ENCODE results near the gene DCAF8.

DNA sequence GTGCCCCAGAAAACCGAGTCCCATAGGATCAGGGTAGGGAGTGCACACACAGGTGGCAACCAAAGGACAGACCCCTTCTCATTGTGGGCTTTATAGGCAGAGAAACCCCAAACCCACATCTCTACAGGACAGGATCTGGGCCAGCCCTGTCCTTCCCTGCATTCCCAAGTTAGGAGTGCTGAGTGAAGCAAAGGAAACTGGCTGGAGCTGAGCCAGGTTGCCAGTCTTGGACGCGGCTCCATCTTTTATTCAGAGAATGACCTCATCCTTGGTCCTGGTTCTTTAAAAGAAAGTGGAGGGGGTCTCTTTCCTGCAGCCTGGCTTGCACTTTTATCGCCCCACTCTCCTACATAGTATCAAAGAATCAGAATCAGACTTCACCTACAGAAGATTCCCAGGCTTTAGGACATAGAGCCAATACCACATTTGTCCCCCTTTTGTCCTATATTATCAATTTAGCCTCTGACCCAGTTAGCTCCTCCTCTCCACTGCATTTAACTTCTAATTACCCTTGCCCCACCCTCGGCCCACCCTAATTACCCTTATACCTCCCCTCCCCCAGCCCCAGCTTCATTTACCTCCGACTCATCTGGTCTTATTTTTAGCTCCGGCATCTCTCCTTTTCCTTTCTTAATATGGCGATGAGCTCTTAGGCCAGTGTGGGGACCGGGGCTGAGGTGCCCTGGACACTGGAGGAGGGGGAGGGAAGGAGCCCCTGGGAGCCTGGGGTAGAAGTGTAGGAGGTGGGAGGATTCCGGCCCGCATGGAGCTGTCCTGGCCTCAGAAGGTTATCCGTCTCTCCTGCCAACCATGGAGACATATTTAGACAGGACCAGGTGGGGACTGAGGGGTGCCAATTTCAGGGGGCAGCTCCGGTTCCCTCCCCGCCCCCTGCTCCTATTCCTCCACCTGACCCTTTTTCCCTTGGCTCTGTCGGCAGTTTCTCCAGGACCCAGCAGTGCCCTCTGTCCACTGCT lies 72.4 kb downstream of the DCAF8 start, which contains the start of gene CASQ1:
- TF ChIP-seq, protein P1, sequence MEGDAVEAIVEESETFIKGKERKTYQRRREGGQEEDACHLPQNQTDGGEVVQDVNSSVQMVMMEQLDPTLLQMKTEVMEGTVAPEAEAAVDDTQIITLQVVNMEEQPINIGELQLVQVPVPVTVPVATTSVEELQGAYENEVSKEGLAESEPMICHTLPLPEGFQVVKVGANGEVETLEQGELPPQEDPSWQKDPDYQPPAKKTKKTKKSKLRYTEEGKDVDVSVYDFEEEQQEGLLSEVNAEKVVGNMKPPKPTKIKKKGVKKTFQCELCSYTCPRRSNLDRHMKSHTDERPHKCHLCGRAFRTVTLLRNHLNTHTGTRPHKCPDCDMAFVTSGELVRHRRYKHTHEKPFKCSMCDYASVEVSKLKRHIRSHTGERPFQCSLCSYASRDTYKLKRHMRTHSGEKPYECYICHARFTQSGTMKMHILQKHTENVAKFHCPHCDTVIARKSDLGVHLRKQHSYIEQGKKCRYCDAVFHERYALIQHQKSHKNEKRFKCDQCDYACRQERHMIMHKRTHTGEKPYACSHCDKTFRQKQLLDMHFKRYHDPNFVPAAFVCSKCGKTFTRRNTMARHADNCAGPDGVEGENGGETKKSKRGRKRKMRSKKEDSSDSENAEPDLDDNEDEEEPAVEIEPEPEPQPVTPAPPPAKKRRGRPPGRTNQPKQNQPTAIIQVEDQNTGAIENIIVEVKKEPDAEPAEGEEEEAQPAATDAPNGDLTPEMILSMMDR (IDR thresholded peaks at IDR 0.05; ENCODE audit: low read depth, low read length), result no peak
- no peak for TF ChIP-seq EZH2phosphoT487 (IDR thresholded peaks at IDR 0.05; ENCODE audit: low read depth)
